Prostate gland (tissue), 2 donors: Measurements from ENCODE around the gene ARID2. TPM values are rescaled to one million over a fixed set of nuclear protein-coding genes. Genes with fewer than 3 reads are reported as not detected.

Experiments used
- DNase-seq: peaks from one replicate; pipeline ENCODE4 v3.0.0-alpha.2; 2019; ENCODE audit warnings: low spot score
- H3K27ac ChIP-seq, 2 donors: fragments of 200-600 bp; sonication (generic); 2 replicates each; pipeline ENCODE4 v1.5.1; 2017 to 2019
- H3K27me3 ChIP-seq: fragments of 200-600 bp; sonication (generic); replicated peaks from 2 replicates; pipeline ENCODE4 v1.5.1; 2019; ENCODE audit not compliant: insufficient read depth
- H3K36me3 ChIP-seq, 2 donors: fragments of 200-600 bp; sonication (generic); 1 replicate in 1 of 2; 2 replicates in 1 of 2; pipeline versions ENCODE4 v1.5.1 to v1.8.1; 2017 to 2019
- H3K4me1 ChIP-seq: fragments of 200-600 bp; sonication (generic); replicated peaks from 2 replicates; pipeline ENCODE4 v1.5.1; 2019
- H3K4me3 ChIP-seq, 2 donors: fragments of 200-600 bp; sonication (generic); 2 replicates each; pipeline ENCODE4 v1.5.1; 2017 to 2019
- H3K9me3 ChIP-seq: fragments of 200-600 bp; sonication (generic); 2 replicates; pipeline ENCODE4 v1.5.1; 2017
- CTCF ChIP-seq, 4 experiments: fragments of 200-600 bp in 2 of 4; fragments of 450-650 bp in 2 of 4; sonication (generic) in 2 of 4; IDR thresholded peaks; 1 replicate in 3 of 4; 2 replicates in 1 of 4; pipeline ENCODE4 v1.5.1; 2016 to 2019; ENCODE audit warnings: antibody characterized with exemption in 4 of 4, mild to moderate bottlenecking in 2 of 4, moderate library complexity in 2 of 4
- POLR2A ChIP-seq: fragments of 450-650 bp; IDR thresholded peaks from one replicate; pipeline ENCODE4 v1.6.1; 2016; ENCODE audit warnings: antibody characterized with exemption, mild to moderate bottlenecking
- POLR2AphosphoS5 ChIP-seq: sonication (generic); formaldehyde crosslinking; IDR thresholded peaks from one replicate; pipeline ENCODE4 v1.6.1; 2017; ENCODE audit warnings: antibody characterized with exemption
- WGBS: methylation state at CpG from one replicate; pipeline ENCODE4 v1.1.5; 2018; 5-methylcytosine and 5-hydroxymethylcytosine counted together
- intact Hi-C: fragments of 100-400 bp; cut with DNase I; formaldehyde crosslinking; loops from one replicate; pipeline ENCODE4 v1.14.2; 2022
- total RNA-seq, 2 donors: library from RNA; depleted of rRNA; stranded (reverse); fragments of >200 nt; gene quantifications; one replicate each; pipeline ENCODE4 v1.1.0, GENCODE V29; 2016

ARID2 gene
- total RNA-seq, 2 donors from 2014 or later: 29.5 to 47.3 TPM

DNA sequence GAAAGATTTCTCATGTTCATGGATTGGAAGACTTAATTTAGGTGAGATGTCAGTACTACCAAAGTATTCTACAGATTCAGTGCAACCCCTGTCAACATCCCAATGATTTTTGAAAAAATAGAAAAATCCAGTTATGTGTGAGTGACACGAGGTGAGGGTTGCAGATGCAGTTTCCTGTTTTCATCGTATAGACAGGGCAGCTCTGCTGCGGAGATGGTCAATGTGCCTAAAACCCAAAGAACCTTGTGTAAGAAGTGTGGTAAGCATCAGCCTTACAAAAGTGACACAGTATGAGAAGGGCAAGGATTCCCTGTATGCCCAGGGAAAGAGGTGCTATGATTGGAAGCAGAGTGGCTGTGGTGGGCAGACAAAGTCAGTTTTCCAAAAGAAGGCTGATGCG is 166.5 kb downstream of the ARID2 start:
- intact Hi-C loops: no loop called here
- TF ChIP-seq CTCF (IDR thresholded peaks at IDR 0.05) (no peak), POLR2AphosphoS5 (no peak), POLR2A (no peak)
- Histone ChIP-seq H3K4me1 (no peaks in the 10 kb centered on the region), H3K9me3 (no peaks in the 10 kb centered on the region), H3K27ac (no peak overlapping the region), H3K27me3 (no peaks in the 10 kb centered on the region), H3K4me3 (no peak overlapping the region), H3K36me3 (peaks cover 0 to 4% of the 10 kb centered on the region in 2 donors)
- no peak for DNase-seq
- 97% methylated on average over 4 of the region's 4 CpGs for WGBS

DNA sequence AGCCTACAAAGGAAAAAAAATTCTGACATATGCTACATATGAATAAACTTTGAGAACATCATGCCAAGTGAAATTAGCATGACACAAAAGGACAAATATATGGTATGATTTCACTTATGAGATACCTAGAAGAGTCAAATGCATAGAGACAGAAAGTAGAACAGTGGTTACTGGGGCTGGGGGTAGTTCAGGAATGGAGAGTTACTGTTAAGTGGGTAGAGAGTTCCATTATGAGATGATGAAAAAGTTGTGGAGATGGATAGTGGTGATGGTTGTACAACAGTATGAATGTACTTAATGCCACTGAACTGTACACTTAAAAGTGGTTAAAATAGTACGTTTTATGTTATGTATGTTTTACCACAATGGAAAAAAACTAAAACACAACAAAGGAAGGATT is 168.6 kb downstream of the ARID2 start:
- H3K9me3 ChIP-seq: no peaks in the 10 kb centered on the region
- no peak overlapping the region for H3K27ac ChIP-seq
- TF ChIP-seq POLR2A: no peak
- no peak for TF ChIP-seq POLR2AphosphoS5
- no peak for TF ChIP-seq CTCF (IDR thresholded peaks at IDR 0.05)
- H3K27me3 ChIP-seq: no peaks in the 10 kb centered on the region
- DNase-seq: no peak
- H3K36me3 ChIP-seq: peaks cover 0 to 4% of the 10 kb centered on the region in 2 donors
- no peak overlapping the region for H3K4me3 ChIP-seq
- WGBS: 95% methylated on average over 1 of the region's 1 CpG
- intact Hi-C loops: no loop called here
- no peaks in the 10 kb centered on the region for H3K4me1 ChIP-seq

DNA sequence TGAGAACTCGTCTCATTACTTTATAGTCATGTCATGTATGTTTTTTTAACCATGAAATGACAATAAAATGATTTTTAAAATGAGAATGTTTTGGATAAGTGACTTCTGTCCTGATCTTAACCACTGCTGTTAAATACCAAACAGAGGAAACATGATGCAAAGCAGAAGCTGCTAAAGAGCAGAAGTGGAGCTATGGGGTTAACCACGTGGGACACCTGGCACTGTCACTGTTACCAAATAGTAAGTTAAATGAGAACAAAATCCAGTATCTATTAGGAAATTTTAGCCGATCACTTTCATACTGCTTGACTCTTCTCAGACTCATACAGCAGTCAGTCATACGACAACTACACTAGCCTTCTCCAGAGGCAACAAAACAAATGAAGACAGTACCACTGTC is 178.4 kb downstream of the ARID2 start:
- H3K27ac ChIP-seq: no peak overlapping the region
- TF ChIP-seq POLR2AphosphoS5 (no peak), CTCF (IDR thresholded peaks at IDR 0.05) (no peak), POLR2A (no peak)
- intact Hi-C loops: no loop called here
- H3K4me1 ChIP-seq: no peaks in the 10 kb centered on the region
- no peaks in the 10 kb centered on the region for H3K27me3 ChIP-seq
- H3K4me3 ChIP-seq: no peak overlapping the region
- DNase-seq: no peak
- 78% methylated on average over 4 of the region's 4 CpGs for WGBS
- H3K9me3 ChIP-seq: no peaks in the 10 kb centered on the region
- H3K36me3 ChIP-seq: no peaks in the 10 kb centered on the region

DNA sequence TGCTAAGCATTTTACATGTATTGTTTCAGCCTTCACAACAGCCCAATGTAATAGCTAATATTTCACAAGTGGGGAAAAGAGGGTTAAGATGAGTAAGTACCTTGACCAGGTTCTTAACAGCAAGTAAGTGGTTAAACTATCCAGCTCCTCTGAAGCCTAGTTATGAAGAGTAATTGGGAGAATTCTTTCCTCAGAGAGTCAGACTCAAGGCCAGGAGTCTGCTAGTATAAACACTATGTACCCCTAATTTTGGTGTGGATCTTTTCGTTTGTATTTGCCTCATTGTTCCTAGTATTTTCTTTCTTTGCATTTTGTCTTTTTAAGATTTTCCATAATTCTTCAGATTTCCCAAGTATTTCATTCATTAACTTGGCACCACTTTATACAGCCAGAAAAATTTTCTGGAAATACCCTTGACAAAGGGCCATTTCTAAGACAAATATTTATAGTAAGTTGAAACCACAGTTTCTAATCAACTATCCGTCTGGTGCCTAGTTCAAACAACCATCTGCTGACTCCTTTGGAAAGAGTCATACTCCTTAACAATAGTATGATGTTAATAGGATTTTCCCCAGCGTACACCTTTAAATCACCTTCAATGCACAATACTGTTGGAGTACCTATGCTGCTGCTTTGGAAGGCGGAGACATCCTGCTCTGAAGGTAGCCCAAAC is 179.7 kb downstream of the ARID2 start:
- H3K27me3 ChIP-seq: no peaks in the 10 kb centered on the region
- H3K9me3 ChIP-seq: no peaks in the 10 kb centered on the region
- DNase-seq: no peak
- no peaks in the 10 kb centered on the region for H3K36me3 ChIP-seq
- whole genome bisulfite sequencing: 28% methylated on average over 4 of the region's 4 CpGs
- TF ChIP-seq POLR2AphosphoS5: no peak
- no peak for TF ChIP-seq CTCF (IDR thresholded peaks at IDR 0.05)
- no peak for TF ChIP-seq POLR2A
- no peaks in the 10 kb centered on the region for H3K4me1 ChIP-seq
- intact Hi-C loops: no loop called here
- H3K4me3 ChIP-seq: no peak overlapping the region
- no peak overlapping the region for H3K27ac ChIP-seq

DNA sequence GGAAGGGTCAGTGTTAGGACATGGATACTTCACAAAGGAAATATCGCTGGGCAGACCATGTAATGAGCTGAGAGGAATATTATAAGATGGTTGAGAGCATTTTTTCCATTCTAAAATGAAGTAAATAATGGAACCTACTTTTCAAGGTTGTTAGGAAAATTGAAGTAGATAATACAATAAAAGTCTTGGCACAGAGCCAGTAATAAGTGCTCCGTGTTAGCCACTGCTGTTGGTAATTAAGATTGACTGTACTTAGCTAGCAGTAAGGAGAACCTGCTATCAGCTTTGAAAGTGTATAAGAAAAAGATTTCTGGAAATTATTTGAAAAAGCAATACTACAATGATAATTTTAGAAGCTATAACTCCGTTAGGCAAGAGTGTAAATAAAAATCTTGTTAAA is 183.3 kb downstream of the ARID2 start:
- WGBS: 48% methylated on average over 3 of the region's 3 CpGs
- Histone ChIP-seq H3K27ac (no peak overlapping the region), H3K9me3 (no peaks in the 10 kb centered on the region), H3K36me3 (no peaks in the 10 kb centered on the region), H3K27me3 (no peaks in the 10 kb centered on the region), H3K4me3 (no peak overlapping the region), H3K4me1 (no peaks in the 10 kb centered on the region)
- DNase-seq: no peak
- intact Hi-C loops: no loop called here
- no peak for TF ChIP-seq POLR2A
- no peak for TF ChIP-seq CTCF (IDR thresholded peaks at IDR 0.05)
- TF ChIP-seq POLR2AphosphoS5: no peak
